ENCODE measurements around the gene CDC14A. TPM values are rescaled to one million over a fixed set of nuclear protein-coding genes. Genes with fewer than 3 reads are reported as not detected.

Gene CDC14A
- total RNA-seq, 2 donors from 2014 or later, result 7.3 to 16.5 TPM

- no peaks in the 10 kb centered on the region for H3K9me3 ChIP-seq
- intact Hi-C loops (cut with DNase I), result no loop called here
- H3K4me3 ChIP-seq, result no peak overlapping the region
- ATAC-seq (no peak), DNase-seq (no peak)
- 38% methylated on average over 2 of the region's 2 CpGs for WGBS, 2 donors
- no peak for TF ChIP-seq POLR2A (IDR thresholded peaks at IDR 0.05)
- TF ChIP-seq, protein P1, sequence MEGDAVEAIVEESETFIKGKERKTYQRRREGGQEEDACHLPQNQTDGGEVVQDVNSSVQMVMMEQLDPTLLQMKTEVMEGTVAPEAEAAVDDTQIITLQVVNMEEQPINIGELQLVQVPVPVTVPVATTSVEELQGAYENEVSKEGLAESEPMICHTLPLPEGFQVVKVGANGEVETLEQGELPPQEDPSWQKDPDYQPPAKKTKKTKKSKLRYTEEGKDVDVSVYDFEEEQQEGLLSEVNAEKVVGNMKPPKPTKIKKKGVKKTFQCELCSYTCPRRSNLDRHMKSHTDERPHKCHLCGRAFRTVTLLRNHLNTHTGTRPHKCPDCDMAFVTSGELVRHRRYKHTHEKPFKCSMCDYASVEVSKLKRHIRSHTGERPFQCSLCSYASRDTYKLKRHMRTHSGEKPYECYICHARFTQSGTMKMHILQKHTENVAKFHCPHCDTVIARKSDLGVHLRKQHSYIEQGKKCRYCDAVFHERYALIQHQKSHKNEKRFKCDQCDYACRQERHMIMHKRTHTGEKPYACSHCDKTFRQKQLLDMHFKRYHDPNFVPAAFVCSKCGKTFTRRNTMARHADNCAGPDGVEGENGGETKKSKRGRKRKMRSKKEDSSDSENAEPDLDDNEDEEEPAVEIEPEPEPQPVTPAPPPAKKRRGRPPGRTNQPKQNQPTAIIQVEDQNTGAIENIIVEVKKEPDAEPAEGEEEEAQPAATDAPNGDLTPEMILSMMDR (IDR thresholded peaks at IDR 0.05), result no peak
- no peaks in the 10 kb centered on the region for H3K4me1 ChIP-seq
- H3K36me3 ChIP-seq (replicated peaks in 1 of 2; ENCODE audit: insufficient read depth in 1 of 2, low read depth in 2 of 2), result no peaks in the 10 kb centered on the region
- no peaks in the 10 kb centered on the region for H3K27me3 ChIP-seq
- H3K27ac ChIP-seq, result no peak overlapping the region
Observed at GRCh38 chr1:100518023-100518422, 165.7 kb downstream of the CDC14A start.

DNA sequence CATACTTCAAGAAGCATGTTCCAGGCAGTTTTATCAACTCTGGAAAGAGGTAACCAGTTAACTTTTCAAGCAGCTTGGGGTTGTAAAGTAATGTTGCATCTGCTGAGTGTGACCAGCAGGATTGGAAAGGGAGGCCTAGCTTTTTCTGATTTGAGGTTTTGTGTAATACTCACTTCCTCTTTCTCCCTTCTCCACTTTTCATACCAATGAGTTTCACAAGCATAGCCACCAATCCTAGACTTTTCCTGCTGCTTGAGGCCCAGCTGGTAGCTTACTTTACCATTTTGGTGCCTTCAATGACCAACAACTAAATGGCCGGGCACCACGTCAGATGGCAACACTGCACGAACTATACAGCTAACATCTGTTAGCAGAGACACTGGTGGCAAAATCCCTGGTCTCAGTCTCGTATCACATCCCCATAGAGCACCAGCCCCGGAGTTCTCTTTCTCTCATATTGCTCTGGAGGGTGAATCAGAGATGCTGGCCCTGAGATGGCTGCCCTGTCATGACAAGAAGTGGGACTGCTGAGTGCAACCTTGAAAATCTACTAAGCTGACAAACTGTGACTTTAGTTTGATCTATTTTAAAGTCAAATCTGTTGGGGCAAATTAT is 170.8 kb downstream of the CDC14A start:
- Histone ChIP-seq H3K4me3 (no peak overlapping the region), H3K9me3 (no peaks in the 10 kb centered on the region), H3K27me3 (no peaks in the 10 kb centered on the region), H3K4me1 (no peaks in the 10 kb centered on the region), H3K27ac (no peak overlapping the region), H3K36me3 (replicated peaks in 1 of 2; ENCODE audit: insufficient read depth in 1 of 2, low read depth in 2 of 2) (no peaks in the 10 kb centered on the region)
- no peak for DNase-seq
- TF ChIP-seq, protein P1 (IDR thresholded peaks at IDR 0.05), result no peak
- TF ChIP-seq POLR2A (IDR thresholded peaks at IDR 0.05), result no peak
- 63 to 89% methylated on average over 5 of the region's 5 CpGs for WGBS, 2 donors
- ATAC-seq, result no peak
- intact Hi-C loops (cut with DNase I), result no loop called here

DNA sequence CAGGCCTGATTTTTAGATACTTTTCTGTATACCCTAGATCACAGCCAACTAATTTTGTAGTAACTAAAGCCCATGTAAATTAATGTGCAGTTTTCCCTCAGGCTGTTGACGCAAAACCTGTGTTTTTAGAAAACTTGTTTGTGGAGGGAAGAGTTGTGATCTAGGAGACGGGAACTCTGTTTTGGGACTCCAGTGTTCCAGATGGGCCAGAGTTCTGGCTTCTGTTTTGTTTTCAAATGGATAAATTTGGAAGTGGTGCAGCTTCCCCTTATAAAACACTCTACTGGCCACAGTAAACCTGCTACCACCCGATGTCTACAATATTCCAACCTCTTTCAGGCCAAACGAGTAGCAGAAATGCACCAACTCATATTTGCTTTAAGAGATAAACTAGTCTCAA is 172.0 kb downstream of the CDC14A start:
- DNase-seq, result no peak
- 74 to 84% methylated on average over 4 of the region's 4 CpGs for WGBS, 2 donors
- Histone ChIP-seq H3K27me3 (no peaks in the 10 kb centered on the region), H3K9me3 (no peaks in the 10 kb centered on the region), H3K4me3 (no peak overlapping the region), H3K4me1 (no peaks in the 10 kb centered on the region), H3K27ac (no peak overlapping the region), H3K36me3 (replicated peaks in 1 of 2; ENCODE audit: insufficient read depth in 1 of 2, low read depth in 2 of 2) (no peaks in the 10 kb centered on the region)
- no peak for TF ChIP-seq POLR2A (IDR thresholded peaks at IDR 0.05)
- TF ChIP-seq, protein P1 (IDR thresholded peaks at IDR 0.05), result no peak
- ATAC-seq, result no peak
- intact Hi-C loops (cut with DNase I), result no loop called here

DNA sequence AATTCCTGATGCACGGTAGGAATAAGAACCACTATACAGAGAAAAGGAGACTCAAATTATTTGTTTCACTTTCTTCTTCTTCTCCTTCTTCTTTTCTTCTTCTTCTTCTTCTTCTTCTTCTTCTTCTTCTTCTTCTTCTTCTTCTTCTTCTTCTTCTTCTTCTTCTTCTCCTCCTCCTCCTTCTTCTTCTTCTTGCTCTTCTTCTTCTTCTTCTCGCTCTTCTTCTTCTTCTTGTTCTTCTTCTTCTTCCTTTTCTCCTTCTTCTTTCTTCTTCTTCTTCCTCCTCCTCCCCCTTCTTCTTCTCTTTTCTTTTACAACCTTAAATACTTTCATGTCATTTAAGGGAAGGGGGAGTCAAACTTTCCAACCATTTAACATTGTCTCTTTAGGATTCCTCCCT is 174.6 kb downstream of the CDC14A start:
- no peak overlapping the region for H3K4me3 ChIP-seq
- no peaks in the 10 kb centered on the region for H3K36me3 ChIP-seq (replicated peaks in 1 of 2; ENCODE audit: insufficient read depth in 1 of 2, low read depth in 2 of 2)
- H3K27ac ChIP-seq, result no peak overlapping the region
- no peaks in the 10 kb centered on the region for H3K4me1 ChIP-seq
- H3K9me3 ChIP-seq, result no peaks in the 10 kb centered on the region
- no peak for ATAC-seq
- TF ChIP-seq, protein P1 (IDR thresholded peaks at IDR 0.05), result no peak
- no peak for TF ChIP-seq POLR2A (IDR thresholded peaks at IDR 0.05)
- H3K27me3 ChIP-seq, result no peaks in the 10 kb centered on the region
- DNase-seq, result no peak
- 71 to 87% methylated on average over 2 of the region's 2 CpGs for WGBS, 2 donors
- intact Hi-C loops (cut with DNase I), result no loop called here

- TF ChIP-seq, protein P1 (IDR thresholded peaks at IDR 0.05), result no peak
- Histone ChIP-seq H3K27me3 (no peaks in the 10 kb centered on the region), H3K4me3 (no peak overlapping the region), H3K27ac (no peak overlapping the region), H3K4me1 (no peaks in the 10 kb centered on the region), H3K36me3 (replicated peaks in 1 of 2; ENCODE audit: insufficient read depth in 1 of 2, low read depth in 2 of 2) (no peaks in the 10 kb centered on the region), H3K9me3 (no peaks in the 10 kb centered on the region)
- intact Hi-C loops (cut with DNase I), result no loop called here
- WGBS, 2 donors, result 7 to 14% methylated on average over 2 of the region's 2 CpGs
- ATAC-seq (no peak), DNase-seq (no peak)
Observed at GRCh38 chr1:100528871-100529270, 176.6 kb downstream of the CDC14A start.

All from body of pancreas (tissue), 4 donors.